HG03457 (cell line): ENCODE measurements around the gene COQ5.
"Not testable (repeated sequence)": the region's sequence is repeated elsewhere in the genome, so short reads cannot be mapped to it uniquely, and the experiment has no call there.

Source experiments
- ATAC-seq: cut with Tn5 transposase; IDR thresholded peaks from one replicate; pipeline ENCODE4 v1.9.1; 2021; ENCODE audit warnings: moderate number of reproducible peaks; ENCODE audit not compliant: unreplicated experiment

The COQ5 gene

DNA sequence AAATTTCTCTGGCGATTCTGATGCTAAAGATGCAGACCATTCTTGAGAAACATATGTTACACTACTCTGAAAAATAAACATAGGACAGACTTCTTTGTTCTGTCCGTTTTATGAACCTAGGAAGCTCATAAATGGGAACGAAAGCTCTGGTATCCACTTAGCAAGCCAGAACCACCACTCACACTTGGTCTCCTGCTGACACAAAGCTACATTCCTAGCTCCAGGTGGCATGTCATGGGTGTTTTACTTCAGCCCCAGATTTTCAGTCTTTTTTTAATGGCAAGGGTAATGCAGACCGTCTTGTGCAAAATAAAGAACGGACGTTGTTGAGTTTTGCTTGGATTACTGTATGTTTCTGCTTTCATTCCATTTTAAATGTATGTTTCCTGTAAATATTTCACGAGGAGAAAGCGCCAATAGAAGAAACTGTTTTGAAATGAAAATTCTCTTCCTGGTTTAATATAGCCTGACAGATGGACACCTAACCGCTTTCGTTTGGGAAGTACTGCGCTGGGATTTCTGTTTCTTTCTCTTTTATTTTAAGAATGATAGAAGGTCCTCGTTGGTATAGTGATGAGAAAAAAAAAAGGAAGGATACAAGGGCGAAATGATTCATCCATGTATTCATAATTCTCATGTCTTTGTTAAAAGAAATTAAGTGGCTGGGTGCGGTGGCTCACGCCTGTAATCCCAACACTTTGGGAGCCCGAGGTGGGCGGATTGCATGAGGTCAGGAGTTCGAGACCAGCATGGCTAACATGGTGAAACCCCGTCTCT, 871 bp upstream of the COQ5 start:
- ATAC-seq, result no peak

DNA sequence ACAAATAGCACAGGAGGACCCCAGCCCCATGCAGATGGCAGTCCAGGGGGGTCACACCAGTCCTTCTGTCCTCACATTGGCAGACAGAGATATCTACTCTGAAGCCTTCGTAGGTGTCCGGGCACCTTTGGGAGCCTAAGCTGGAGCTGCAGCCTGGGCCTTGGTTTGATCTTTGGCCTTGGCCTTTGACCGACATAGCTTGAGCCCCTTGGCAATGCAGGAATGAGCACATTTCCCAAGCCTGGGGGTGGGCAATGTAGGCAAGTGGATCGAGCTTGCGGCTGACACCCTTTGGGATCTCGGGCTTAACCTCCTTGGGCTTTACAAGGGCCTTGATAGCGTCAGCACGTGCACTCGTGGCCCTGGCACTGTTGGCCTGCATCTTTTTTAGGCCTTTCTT, 6.4 kb downstream of the COQ5 start:
- no peak for ATAC-seq

DNA sequence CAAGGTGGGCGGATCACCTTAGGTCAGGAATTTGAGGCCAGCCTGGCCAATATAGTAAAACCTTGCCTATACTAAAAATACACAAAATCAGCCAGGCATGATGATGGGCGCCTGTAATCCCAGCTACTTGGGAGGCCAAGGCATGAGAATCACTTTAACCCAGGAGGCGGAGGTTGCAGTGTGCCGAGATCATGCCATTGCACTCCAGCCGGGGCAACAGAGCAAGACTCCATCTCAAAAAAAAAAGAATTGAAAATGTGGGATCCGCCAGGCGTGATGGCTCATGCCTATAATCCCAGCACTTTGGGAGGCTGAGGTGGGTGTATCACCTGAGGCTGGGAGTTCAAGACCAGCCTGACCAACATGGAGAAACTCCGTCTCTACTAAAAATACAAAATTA, 9.6 kb downstream of the COQ5 start:
- not testable (repeated sequence) for ATAC-seq

DNA sequence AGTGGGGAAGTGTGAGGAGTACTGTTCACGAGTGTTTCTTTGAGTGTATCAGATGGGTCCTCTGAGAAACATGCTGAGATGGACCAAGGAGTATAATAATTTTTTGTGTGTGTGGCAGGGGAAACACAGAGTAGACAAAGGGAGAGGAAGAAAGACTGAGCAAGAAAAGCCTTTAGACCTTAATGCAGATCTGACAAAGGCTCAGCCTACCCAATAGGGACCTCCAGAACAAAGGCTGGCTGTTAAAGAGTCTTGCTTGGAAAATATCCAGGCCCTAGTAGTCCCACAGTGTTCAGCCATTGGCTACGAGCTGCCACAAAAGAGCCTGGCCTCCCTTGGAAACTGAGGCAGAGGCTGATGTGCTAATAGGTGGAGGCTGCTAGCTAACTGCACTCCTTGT, 13.5 kb downstream of the COQ5 start:
- no peak for ATAC-seq

DNA sequence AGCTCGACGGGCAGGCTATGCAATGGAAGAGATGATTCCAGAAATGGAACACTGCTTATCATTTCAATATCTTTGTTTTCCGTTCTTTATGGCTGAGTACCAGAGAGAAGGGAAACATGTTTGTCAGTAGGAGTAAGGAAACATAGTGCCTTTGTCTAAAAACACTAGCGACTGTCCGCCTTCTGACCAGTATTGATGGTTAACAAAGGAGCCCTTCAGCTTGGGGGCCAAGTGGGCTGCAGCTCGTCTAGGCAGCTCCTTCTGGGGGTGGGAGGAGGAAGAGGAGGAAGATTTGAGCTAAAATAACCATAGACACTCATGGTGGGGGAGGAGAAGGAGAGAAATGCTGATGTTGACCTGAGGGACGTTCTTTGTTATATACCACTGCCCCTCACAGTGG, 15.0 kb downstream of the COQ5 start:
- no peak for ATAC-seq

DNA sequence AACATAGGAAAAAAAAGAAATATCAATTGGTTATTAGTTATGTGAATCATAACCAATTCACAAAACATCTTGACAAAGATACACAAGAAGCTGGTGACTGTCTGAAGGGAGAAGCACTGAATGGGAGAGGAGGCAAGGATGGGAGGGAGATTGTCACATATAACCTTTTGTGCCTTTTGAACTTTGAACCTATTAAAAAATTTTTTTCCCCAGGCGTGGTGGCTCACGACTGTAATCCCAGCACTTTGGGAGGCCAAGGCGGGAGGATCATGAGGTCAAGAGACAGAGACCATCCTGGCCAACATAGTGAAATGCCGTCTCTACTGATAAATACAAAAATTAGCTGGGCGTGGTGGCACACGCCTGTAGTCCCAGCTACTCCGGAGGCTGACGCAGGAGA, 20.4 kb downstream of the COQ5 start:
- ATAC-seq, result no peak

DNA sequence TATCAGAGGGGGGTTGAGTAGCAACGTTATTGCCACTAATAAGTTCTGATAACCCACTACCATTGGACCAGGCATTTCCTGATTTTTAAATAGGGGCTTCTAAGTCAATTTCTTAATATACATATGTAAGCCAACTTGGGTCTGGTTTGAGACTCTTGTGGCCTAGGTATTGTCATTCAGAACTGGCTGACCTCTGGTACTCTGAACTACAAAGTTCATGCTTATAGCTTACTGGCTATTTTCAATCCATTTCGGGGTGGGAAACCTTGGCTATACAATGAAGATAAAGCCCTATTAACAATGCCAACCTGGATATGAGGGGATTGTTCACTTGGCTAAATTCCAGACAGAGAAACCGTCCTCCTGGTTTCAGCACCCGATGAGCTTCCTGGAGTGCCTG, 24.4 kb downstream of the COQ5 start:
- ATAC-seq, result no peak

DNA sequence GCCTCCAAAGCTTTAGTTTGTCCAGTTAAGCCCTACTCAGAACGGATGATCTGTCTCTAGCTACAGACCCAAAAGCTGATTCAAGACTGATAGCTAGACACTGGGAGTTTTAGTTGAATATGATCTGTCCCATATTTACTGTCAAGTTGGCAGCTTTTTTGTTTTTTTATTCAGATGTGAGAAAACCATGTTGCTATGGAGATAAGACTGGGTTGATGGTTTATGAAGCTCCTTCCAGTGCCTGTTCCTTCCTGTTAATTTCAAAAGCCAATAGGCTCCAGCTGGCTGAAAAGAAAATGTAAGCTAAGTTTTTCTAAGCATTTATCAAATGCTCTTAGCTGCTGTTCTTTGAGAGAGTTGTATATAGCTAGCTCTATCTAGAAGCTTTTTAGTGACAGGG, 28.4 kb downstream of the COQ5 start:
- ATAC-seq, result no peak

DNA sequence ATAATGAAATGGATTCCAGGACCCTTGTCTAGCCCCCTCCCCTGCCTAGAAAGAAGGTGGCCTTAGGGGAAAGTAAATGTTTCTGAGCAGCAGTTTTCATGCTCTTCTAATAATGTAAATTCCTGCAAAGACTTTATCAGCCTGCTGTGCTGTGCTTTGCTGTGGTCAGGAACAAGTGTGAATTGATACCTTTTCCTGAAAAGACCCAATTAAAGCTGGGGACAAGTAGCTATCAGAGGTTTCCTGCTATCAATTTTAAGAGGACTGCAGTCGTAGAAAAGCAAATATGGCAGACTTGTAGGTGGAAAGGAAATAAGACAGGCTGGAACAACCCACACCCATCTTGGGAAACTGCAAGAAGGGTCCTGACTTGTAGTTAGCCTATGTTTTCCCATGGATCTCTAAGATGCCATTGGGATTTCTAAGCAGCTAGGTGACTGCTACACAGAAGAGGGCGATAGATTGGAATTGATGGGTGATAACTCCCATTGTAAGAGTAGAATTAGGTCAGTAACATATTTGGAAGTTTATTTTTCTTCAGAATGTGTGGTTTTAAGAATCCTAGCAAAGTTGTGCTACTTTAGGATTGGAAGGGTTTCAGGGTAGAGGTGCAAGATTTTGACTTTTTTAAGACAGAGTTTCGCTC, 30.0 kb downstream of the COQ5 start:
- ATAC-seq, result no peak

DNA sequence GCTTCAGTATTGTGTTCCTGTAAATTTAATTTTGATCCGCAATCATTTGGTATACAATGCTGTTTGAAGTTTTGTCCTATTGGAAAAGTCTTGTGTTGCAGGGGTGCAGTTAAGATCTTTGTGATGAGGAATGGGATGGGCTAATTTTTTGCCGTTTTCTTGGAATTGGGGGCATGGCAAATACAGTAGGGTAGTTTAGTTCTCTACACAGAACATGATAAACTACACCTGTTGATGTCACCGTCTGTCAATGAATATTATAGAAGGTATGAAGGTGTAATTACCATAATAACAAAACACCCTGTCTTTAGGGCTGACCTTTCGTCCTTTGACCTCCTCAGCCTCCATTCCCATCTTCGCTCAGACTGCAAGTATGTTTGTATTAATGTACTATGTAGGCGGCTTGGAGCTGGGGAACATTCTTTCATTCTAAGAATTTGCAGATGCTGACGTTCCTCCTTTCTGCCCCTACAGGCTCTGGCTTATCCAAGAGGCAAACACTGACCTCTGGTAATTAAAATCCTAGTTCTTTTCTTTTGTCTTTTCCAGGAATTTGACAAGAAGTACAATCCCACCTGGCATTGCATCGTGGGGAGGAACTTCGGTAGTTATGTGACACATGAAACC, 31.3 kb downstream of the COQ5 start:
- ATAC-seq, result no peak

DNA sequence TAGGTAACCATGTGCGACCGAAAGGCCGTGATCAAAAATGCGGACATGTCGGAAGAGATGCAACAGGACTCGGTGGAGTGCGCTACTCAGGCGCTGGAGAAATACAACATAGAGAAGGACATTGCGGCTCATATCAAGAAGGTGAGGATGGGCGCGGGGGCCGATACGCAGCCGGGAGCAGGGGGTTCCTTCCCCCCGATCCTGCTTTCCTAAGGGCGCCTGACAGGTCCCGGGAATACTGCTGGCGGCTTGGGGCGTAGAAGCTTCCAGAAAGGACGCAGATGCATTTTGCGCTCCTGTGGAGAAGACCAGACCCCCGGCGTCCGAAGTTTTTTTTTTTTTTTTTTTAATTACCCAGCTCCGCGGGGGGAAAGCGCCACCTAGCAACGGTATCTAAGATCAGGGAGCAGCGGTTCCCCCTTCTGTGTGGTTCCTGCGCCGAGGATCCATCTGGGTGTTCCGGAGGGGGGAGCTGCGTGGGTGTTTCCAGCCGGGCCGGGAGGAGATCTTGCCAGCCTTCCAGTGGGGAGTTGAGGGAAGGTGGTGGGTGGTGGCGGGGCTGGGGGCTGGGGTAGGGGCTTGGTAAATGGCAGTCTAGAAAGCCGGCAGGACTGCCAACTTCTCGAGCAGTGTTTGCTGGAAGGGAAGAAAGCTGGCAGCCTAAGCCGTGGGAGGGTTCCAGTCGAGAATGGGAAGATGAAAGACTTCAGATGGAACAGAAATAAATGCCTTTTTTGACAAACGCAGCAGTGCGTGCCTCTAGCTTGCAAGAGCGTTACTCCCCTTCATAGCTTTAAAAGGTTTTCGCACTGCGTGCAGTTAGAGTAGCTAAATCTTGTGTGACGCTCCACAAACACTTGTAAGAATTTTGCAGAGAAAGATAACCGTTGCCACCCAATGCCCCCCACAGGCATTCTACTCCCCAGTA, 32.3 kb downstream of the COQ5 start:
- no peak for ATAC-seq

DNA sequence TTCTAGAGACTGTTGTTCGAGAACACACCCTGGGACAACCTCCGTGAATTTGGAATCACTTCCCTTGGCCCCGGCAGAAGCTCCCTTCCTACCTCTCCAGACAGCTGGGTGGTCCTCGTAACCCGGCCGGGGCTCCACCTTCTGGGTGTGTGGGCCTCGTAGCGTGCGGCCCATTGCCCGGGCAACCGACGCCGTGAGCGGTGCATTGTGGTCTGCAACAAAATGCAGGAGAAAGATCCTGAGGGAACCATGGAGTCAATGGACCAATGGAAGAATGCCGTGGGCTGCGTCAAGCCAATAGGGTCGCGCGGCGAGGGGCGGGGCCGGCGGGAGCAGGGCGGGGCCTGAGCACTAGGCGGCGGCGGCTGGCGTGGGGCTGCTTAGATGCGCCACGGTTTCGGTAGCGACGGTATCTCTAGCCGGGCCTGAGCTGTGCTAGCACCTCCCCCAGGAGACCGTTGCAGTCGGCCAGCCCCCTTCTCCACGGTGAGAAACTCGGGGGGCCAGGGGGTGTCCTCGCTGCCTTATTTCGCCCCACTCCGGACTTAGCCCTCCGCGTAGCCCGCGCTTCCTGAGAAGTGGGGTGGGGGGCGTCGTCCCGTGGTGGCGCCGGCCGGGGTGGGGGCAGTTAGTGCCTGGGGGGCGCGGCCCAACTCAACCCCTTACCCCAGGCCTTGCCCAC, 33.1 kb downstream of the COQ5 start, which contains the start of gene DYNLL1:
Gene DYNLL1, plus strand, starts transcription at position 383 of the 682 bp plus-strand sequence. CDS start 309 bp downstream, outside the sequence.
- peak; percentile 86 for ATAC-seq

DNA sequence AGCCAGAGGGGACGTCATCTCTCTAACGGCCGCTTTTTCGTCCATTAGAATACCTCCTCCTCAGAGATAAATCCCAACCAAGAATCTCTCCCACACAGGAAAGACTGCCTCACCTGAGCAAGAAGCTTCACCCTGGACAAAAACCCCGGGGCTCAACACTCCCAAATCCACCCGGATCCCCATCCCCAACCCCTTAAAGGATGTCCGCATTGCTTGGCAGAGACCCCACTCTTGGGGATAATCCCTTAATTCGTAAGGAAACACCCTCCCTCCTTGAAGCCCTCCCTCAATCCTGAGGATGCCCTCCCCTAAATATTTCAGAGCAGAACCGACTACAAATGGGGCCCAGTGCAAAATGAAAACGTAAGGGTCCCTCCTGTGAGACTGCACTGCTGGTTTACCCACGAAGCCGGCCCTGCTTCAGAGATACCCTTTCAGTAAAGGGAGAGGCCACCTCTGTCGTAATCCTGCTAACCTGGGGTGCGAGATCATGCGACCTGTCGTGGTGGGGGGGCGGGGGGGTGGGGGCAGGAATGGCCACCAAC, 33.7 kb downstream of the COQ5 start:
- ATAC-seq, result no peak

DNA sequence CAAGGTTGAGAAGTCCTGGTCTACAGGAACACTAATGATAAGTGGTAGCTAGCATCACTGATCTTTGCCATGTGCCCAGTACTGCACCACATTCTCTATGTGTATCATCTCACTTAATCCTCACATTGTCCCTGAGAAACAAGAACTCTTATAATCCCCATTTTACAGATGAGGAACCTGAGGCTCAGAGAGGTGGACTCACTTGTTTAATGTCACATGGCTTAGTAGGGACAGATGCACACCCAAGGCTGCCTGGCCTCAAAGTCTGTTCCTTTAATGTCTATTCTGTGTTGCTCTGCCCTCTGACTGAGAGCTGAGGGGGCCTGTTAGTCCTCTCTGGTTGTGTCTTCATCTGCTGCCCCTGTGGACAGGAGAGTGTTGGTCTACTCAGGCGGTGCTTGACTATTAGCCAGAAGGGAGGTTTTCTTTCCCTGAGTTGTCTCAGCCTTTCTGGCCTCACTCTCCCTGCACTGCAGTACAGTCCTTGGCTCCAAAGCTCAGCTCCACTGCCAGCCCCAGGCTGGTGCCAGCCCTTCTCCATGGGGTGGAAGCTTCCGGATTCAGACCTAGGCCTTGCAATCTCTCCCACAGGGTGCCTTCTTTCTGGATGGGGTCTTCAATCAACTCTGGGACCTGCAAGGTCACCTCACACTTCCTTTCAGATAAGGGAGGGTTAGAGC, 38.0 kb downstream of the COQ5 start:
- ATAC-seq, result no peak

DNA sequence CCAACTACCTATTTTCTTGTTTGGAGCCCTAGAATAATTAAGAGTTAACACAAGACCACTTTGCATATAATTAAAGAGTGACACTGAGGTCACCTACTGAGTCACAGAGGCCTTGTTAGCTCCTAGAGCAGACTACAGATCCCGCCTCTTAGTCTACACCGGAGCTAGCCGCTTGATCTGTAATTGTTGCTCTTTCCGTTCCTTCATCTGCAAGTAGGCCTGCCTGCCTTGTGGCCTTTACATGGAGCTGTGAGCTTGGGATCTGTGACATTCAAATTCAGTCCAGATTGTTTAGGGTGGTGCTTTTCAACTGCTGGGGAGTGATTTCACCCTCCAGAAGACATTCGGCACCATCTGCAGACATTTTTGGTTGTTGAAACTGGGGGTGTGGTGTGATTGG, 38.6 kb downstream of the COQ5 start:
- no peak for ATAC-seq

DNA sequence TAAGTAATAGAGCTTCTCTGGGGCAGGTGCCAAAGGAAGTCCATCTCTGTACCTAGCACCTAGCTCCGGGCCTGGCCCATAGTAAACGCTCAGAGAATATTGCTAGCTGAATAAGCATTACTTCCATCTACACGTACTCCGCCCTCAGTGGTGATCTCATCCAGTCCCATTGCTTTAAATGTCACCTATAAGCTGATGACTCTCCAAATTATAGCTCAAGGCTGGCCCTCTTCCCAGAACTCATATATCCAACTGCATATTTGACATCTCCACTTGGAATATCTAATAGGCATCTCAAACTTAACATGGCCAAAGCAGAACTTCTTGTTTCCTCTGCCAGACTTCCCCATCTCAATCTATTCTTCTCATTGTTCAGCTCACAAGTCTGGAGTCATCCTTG, 39.9 kb downstream of the COQ5 start:
- ATAC-seq, result no peak

DNA sequence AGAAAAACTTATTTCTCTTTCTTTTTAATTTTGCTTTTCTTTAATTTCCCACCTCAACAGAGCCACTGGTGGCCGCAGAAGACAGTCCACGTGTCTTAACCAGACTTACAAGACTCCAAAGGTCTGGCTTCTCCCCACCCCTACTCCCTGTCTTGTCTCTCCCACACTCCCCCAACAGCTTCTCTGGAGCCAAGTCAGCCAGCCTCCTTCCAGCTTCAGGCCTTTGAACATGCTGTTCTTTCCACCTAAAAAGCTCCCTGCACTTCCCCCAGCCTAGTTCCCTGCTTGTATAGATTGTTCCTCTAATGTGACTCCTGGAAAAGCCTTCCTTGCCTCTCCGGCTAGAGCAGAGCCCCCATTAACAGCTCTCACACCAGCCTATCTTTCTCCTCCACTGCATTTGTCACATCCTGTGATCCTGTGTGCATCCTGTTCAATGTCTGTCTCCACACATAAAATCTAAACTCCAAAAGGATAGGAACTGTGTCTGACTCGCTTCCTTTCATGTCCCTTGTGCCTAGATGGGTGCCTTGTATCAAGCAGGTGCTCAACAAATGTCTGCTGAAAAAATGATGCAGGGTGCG, 40.8 kb downstream of the COQ5 start:
- ATAC-seq, result no peak

DNA sequence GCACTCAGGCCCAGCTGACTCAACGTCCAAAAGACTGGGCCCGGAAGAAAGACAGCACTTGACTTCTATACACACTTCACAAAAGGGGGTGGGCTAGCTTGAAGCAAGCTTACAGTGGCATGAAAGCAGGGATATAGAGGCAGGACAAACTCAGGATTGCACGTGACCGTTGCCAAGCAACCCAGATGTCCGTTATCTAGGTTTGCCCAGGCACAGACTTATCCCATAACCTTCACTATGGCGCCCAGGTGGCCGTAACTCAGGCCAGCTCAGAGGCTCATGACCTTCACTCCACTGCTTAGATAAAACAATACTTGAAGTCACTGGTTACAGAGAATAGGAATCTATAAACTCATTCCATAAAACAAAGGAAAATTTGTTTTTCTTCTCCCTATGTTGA, 41.4 kb downstream of the COQ5 start:
- not testable (repeated sequence) for ATAC-seq
